ENCODE results near the gene VSIG8.

- no peak for TF ChIP-seq E2F6 (IDR thresholded peaks at IDR 0.05)
- TF ChIP-seq EP300 (IDR thresholded peaks at IDR 0.05; ENCODE audit: borderline replicate concordance in 1 of 2, low read depth in 2 of 2, low read length in 2 of 2), result no peak
- TF ChIP-seq POLR2AphosphoS5 (IDR thresholded peaks at IDR 0.05; ENCODE audit: low read depth, low read length), result no peak
- TF ChIP-seq CTCF (IDR thresholded peaks at IDR 0.05; ENCODE audit: control extremely low read depth in 1 of 3, insufficient read depth in 1 of 3, low read depth in 1 of 3, low read length in 3 of 3), result no peak
- TF ChIP-seq ZNF274 (IDR thresholded peaks at IDR 0.05; ENCODE audit: borderline replicate concordance, extremely low read depth, low read length), result no peak
- TF ChIP-seq CEBPB (IDR thresholded peaks at IDR 0.05; ENCODE audit: low read depth, low read length), result no peak
- no peak for TF ChIP-seq SAP30 (IDR thresholded peaks at IDR 0.05; ENCODE audit: insufficient read depth, insufficient replicate concordance, low read length)
- no peak for TF ChIP-seq JUND (IDR thresholded peaks at IDR 0.05; ENCODE audit: low read length)
Measured at GRCh38 chr1:159857889-159858288, 4.6 kb downstream of the VSIG8 start.
